RWPE1 (cell line): ENCODE results near the gene ADGRG6.

Source experiments
- CTCF ChIA-PET: fragments of 350-600 bp; sonication (Branson Sonifier 250); formaldehyde crosslinking; extraction: SDS; loops from one replicate; lab custom pipeline; 2021; lab: Yijun Ruan, JAX
- POLR2A ChIA-PET: fragments of 400-600 bp; formaldehyde crosslinking; extraction: SDS; loops from one replicate; lab custom pipeline; 2020; ENCODE audit warnings: antibody characterized with exemption; ENCODE audit not compliant: low non-redundant PET; lab: Yijun Ruan, JAX
- DNase-seq: peaks from one replicate; pipeline ENCODE4 v3.0.0; 2012; ENCODE audit warnings: low spot score
- H3K27ac ChIP-seq: fragments of 450-650 bp; 2 replicates; pipeline ENCODE4 v1.5.1; 2017
- CTCF ChIP-seq: fragments of 450-650 bp; conservative IDR thresholded peaks from 2 replicates; pipeline ENCODE4 v1.5.1; 2017; ENCODE audit warnings: low read depth, mild to moderate bottlenecking

The ADGRG6 gene

GRCh38 chr6:142399739-142400138 is 97.9 kb downstream of the ADGRG6 start:
- ChIA-PET CTCF (no interaction called here), POLR2A (no interaction called here)
- no peak for TF ChIP-seq CTCF
- DNase-seq = no peak
- no peak overlapping the region for H3K27ac ChIP-seq

- ChIA-PET POLR2A (no interaction called here), CTCF (no interaction called here)
- DNase-seq = no peak
- H3K27ac ChIP-seq = no peak overlapping the region
- TF ChIP-seq CTCF = no peak
These were observed 98.7 kb downstream of the ADGRG6 start for GRCh38 chr6:142400495-142400894.

DNA sequence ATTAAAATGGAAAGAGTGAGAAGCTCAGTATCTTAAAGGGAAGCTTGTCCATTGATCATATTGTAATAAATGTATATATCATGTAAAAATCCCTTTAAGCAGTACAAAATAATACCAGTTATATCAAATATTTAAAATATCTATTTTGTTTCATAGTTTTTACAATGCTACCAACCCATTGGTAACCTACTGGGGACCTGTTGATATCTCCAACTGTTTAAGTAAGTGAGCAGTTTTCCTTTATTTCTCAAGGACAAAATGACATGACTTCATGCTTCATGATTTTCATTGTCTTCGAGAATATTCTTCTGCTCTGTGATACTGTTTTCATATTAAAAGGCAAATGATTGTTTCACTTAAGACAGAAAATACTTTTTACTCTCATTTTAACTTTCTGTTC is 100.0 kb downstream of the ADGRG6 start:
- POLR2A ChIA-PET = no interaction called here
- CTCF ChIA-PET = no interaction called here
- DNase-seq = no peak
- TF ChIP-seq CTCF = no peak
- H3K27ac ChIP-seq = no peak overlapping the region

DNA sequence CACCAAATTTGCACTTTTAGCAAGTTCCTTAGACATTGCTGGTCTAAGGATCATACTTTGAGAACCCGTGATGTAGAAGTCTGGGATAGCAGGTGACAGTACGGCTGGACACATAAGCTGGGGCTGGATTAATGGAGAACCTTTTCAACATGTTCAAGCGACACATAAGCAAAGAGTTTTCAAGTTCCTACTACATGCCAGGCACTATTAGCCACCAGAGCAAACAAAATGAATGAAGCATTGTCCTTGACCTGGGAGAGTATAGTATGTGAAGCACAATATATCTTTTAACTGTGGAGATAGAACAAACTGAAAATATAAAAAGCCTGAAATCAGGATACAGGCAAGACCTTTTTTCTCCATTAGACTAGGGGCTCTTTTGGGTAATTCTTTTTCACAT is 102.9 kb downstream of the ADGRG6 start:
- H3K27ac ChIP-seq = no peak overlapping the region
- DNase-seq = no peak
- POLR2A ChIA-PET = no interaction called here
- CTCF ChIA-PET = interaction anchor here (0.6 kb wide), 1 partner anchor 17 kb away, joined by 3 read pairs; no protein-coding TSS in a partner anchor
- TF ChIP-seq CTCF = no peak

DNA sequence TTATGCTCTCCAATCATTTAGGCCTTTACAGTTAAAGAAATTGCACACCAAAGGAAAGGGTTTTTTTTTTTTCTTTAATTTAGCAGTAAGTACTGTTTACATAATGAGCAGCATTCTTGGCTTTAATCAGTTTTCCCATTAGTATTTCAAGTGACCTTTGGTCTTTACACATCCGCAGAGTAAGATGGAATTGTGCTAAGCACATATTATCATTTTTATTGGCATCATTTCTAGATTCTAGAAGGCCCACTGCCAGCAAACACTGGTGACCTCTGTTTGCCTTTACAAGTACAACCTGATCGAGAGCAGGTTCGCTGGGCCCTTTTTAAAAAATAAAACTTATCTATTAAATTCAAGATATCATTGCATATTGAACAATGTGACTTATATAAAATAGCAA is 104.3 kb downstream of the ADGRG6 start:
- DNase-seq = no peak
- CTCF ChIA-PET = no interaction called here
- H3K27ac ChIP-seq = no peak overlapping the region
- POLR2A ChIA-PET = no interaction called here
- TF ChIP-seq CTCF = no peak

DNA sequence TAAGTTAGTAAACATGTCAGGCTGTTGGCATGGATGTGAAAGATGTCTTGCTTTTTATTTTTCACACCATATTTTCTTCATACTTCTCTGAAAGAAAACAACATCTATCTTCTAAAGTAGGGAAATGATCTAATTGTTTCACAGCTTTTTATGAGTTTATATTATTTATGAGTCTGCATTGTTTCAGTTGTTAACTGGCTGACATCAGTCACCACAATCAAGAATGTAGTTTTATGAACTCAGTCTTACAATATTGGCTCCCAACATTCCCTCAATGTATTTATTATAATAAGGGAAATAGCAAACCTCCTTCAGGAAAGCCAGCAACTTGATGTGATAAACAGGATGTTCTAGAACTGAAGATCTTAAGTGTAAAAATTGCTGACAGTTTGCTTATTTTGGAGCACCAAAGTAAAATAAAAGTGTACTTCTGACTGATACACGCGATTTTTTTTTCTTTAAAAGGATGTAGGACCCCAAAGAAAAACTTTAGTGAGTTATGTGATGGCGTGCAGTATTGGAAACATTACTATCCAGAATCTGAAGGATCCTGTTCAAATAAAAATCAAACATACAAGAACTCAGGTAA is 106.0 kb downstream of the ADGRG6 start:
- ChIA-PET CTCF (interaction anchor here (0.7 kb wide), 1 partner anchor 155 kb away, joined by 5 read pairs; no protein-coding TSS in a partner anchor), POLR2A (no interaction called here)
- no peak for TF ChIP-seq CTCF
- H3K27ac ChIP-seq = no peak overlapping the region
- DNase-seq = no peak
